BE2C (cell line): ENCODE measurements around the gene NPFFR1.

Experiments
- DNase-seq: peaks from one replicate; pipeline ENCODE4 v3.0.0-alpha.2; 2020
- H3K27me3 ChIP-seq: fragments of 250-450 bp; sonication (Bioruptor Pico); 2 replicates; pipeline ENCODE4 v1.5.1; 2020; ENCODE audit warnings: mild to moderate bottlenecking
- H3K36me3 ChIP-seq: fragments of 250-450 bp; sonication (Bioruptor Pico); 2 replicates; pipeline ENCODE4 v1.5.1; 2020; ENCODE audit warnings: mild to moderate bottlenecking
- H3K4me1 ChIP-seq: fragments of 250-450 bp; sonication (Bioruptor Pico); 2 replicates; pipeline ENCODE4 v1.5.1; 2020
- H3K4me3 ChIP-seq: 2 replicates; pipeline ENCODE4 v1.5.1; 2011; ENCODE audit warnings: low read depth, low read length
- H3K9me3 ChIP-seq: fragments of 250-450 bp; sonication (Bioruptor Pico); 2 replicates; pipeline ENCODE4 v1.5.1; 2020
- CTCF ChIP-seq: IDR thresholded peaks from 2 replicates; pipeline ENCODE4 v1.5.1; 2012; ENCODE audit warnings: mild to moderate bottlenecking, low read depth, low read length

NPFFR1 gene

GRCh38 chr10:70311698-70312097 is 27.9 kb upstream of the NPFFR1 start:
- Histone ChIP-seq H3K4me3 (no peak overlapping the region), H3K4me1 (no peaks in the 10 kb centered on the region), H3K36me3 (no peaks in the 10 kb centered on the region), H3K9me3 (no peaks in the 10 kb centered on the region), H3K27me3 (no peaks in the 10 kb centered on the region)
- no peak for DNase-seq
- no peak for TF ChIP-seq CTCF

- H3K36me3 ChIP-seq: no peaks in the 10 kb centered on the region
- TF ChIP-seq CTCF: no peak
- no peaks in the 10 kb centered on the region for H3K27me3 ChIP-seq
- DNase-seq: no peak
- no peaks in the 10 kb centered on the region for H3K9me3 ChIP-seq
- H3K4me1 ChIP-seq: no peaks in the 10 kb centered on the region
- H3K4me3 ChIP-seq: no peak overlapping the region
These were observed 25.9 kb upstream of the NPFFR1 start for GRCh38 chr10:70309661-70310060.

GRCh38 chr10:70308121-70309060 is 24.6 kb upstream of the NPFFR1 start:
- Histone ChIP-seq H3K27me3 (no peaks in the 10 kb centered on the region), H3K4me3 (no peak overlapping the region), H3K9me3 (no peaks in the 10 kb centered on the region), H3K36me3 (no peaks in the 10 kb centered on the region), H3K4me1 (no peaks in the 10 kb centered on the region)
- DNase-seq: no peak
- TF ChIP-seq CTCF: no peak

- no peaks in the 10 kb centered on the region for H3K4me1 ChIP-seq
- no peaks in the 10 kb centered on the region for H3K27me3 ChIP-seq
- no peaks in the 10 kb centered on the region for H3K9me3 ChIP-seq
- H3K4me3 ChIP-seq: no peak overlapping the region
- TF ChIP-seq CTCF: no peak
- no peak for DNase-seq
- no peaks in the 10 kb centered on the region for H3K36me3 ChIP-seq
These were observed 23.2 kb upstream of the NPFFR1 start for GRCh38 chr10:70306886-70307520.

- TF ChIP-seq CTCF: no peak
- no peak for DNase-seq
These were observed 22.4 kb upstream of the NPFFR1 start for GRCh38 chr10:70306181-70306705.

More at GRCh38 chr10:70306181-70306705, 22.4 kb upstream of the NPFFR1 start:
- Histone ChIP-seq H3K4me3 (no peak overlapping the region), H3K9me3 (no peaks in the 10 kb centered on the region), H3K4me1 (no peaks in the 10 kb centered on the region), H3K27me3 (no peaks in the 10 kb centered on the region), H3K36me3 (no peaks in the 10 kb centered on the region)
